IMR-90 (cell line): Measurements from ENCODE around the gene SDHC. TPM values are rescaled to one million over a fixed set of nuclear protein-coding genes. Genes with fewer than 3 reads are reported as not detected.

Experiments used
- ATAC-seq: fragments of 200-7000 bp; cut with Tn5 transposase; 2 replicates; pipeline ENCODE4 v1.9.1; 2020; ENCODE audit warnings: low read depth, mild to moderate bottlenecking, moderate library complexity
- BruUV-seq: library from RNA; stranded (reverse); fragments of 400-500 nt; replicated peaks from 2 replicates; lab custom pipeline; 2021; lab: Mats Ljungman, UMichigan
- CTCF ChIA-PET: fragments of 300-600 bp; formaldehyde crosslinking; extraction: SDS; loops from one replicate; lab custom pipeline; 2021; ENCODE audit warnings: antibody characterized with exemption; lab: Yijun Ruan, JAX
- POLR2A ChIA-PET: fragments of 300-600 bp; sonication (Branson Sonifier 250); formaldehyde crosslinking; loops from one replicate; lab custom pipeline; 2022; ENCODE audit warnings: antibody characterized with exemption; ENCODE audit not compliant: unreplicated experiment; lab: Charles Lee
- DNase-seq: peaks from one replicate; pipeline ENCODE4 v3.0.0; 2013
- H2AFZ ChIP-seq: replicated peaks from 2 replicates; pipeline ENCODE3; 2013; ENCODE audit warnings: low read length, mild to moderate bottlenecking; ENCODE audit not compliant: poor library complexity
- H2AK5ac ChIP-seq: 2 replicates; pipeline ENCODE4 v1.6.1; 2013; ENCODE audit warnings: low read depth, low read length, inconsistent platforms
- H2AK9ac ChIP-seq: replicated peaks from 2 replicates; pipeline ENCODE3; 2013; ENCODE audit warnings: mild to moderate bottlenecking, low read depth, low read length, moderate library complexity; ENCODE audit not compliant: poor library complexity
- H2BK120ac ChIP-seq: 2 replicates; pipeline ENCODE4 v1.6.1; 2013; ENCODE audit warnings: low read depth, low read length, inconsistent platforms
- H2BK15ac ChIP-seq: 3 replicates; pipeline ENCODE4 v1.6.1; 2013; ENCODE audit warnings: low read depth, low read length, inconsistent platforms
- H2BK20ac ChIP-seq: 2 replicates; pipeline ENCODE4 v1.6.1; 2013; ENCODE audit warnings: low read depth, mild to moderate bottlenecking, inconsistent platforms, low read length, moderate library complexity
- H2BK5ac ChIP-seq: 2 replicates; pipeline ENCODE4 v1.6.1; 2013; ENCODE audit warnings: mild to moderate bottlenecking, low read depth, low read length, inconsistent platforms; ENCODE audit not compliant: poor library complexity, severe bottlenecking
- H3K14ac ChIP-seq: replicated peaks from 2 replicates; pipeline ENCODE4 v1.6.1; 2013; ENCODE audit warnings: low read depth, low read length, inconsistent platforms
- H3K18ac ChIP-seq: 2 replicates; pipeline ENCODE4 v1.6.1; 2013; ENCODE audit warnings: low read depth, low read length, control low read depth
- H3K23ac ChIP-seq: 2 replicates; pipeline ENCODE4 v1.6.1; 2013; ENCODE audit warnings: low read depth, low read length, inconsistent platforms
- H3K27ac ChIP-seq: 2 replicates; pipeline ENCODE4 v1.5.1; 2013; ENCODE audit warnings: mild to moderate bottlenecking, control low read depth, low read length; ENCODE audit not compliant: insufficient read depth
- H3K27me3 ChIP-seq: 2 replicates; pipeline ENCODE4 v1.6.1; 2013; ENCODE audit warnings: low read length; ENCODE audit not compliant: control insufficient read depth, insufficient read depth
- H3K36me3 ChIP-seq: 2 replicates; pipeline ENCODE4 v1.6.1; 2013; ENCODE audit warnings: low read length, mixed read lengths; ENCODE audit not compliant: control insufficient read depth, insufficient read depth
- H3K4ac ChIP-seq: 2 replicates; pipeline ENCODE4 v1.6.1; 2013; ENCODE audit warnings: low read depth, low read length, inconsistent platforms
- H3K4me1 ChIP-seq: 2 replicates; pipeline ENCODE4 v1.6.1; 2013; ENCODE audit warnings: low read length, mixed read lengths; ENCODE audit not compliant: control insufficient read depth, insufficient read depth
- H3K4me2 ChIP-seq: 2 replicates; pipeline ENCODE4 v1.6.1; 2013; ENCODE audit warnings: low read depth, mild to moderate bottlenecking, control low read depth, low read length, moderate library complexity
- H3K4me3 ChIP-seq: 2 replicates; pipeline ENCODE4 v1.5.1; 2013; ENCODE audit warnings: low read depth, mild to moderate bottlenecking, control low read depth, low read length, moderate library complexity; ENCODE audit not compliant: insufficient read depth
- H3K56ac ChIP-seq: 2 replicates; pipeline ENCODE4 v1.6.1; 2013; ENCODE audit warnings: low read length, inconsistent platforms; ENCODE audit not compliant: insufficient read depth; ENCODE audit errors: extremely low read depth
- H3K79me1 ChIP-seq, 2 experiments: 2 replicates each; pipeline ENCODE4 v1.6.1; 2013; ENCODE audit warnings: low read length in 2 of 2, inconsistent platforms in 1 of 2, low read depth in 1 of 2
- H3K9ac ChIP-seq: 2 replicates; pipeline ENCODE4 v1.6.1; 2013; ENCODE audit warnings: low read depth, low read length, control low read depth
- H3K9me1 ChIP-seq: 2 replicates; pipeline ENCODE4 v1.6.1; 2013; ENCODE audit warnings: low read length, inconsistent platforms; ENCODE audit not compliant: insufficient read depth
- H3K9me3 ChIP-seq: 2 replicates; pipeline ENCODE4 v1.6.1; 2013; ENCODE audit warnings: low read length; ENCODE audit not compliant: control insufficient read depth, insufficient read depth
- H4K20me1 ChIP-seq: 2 replicates; pipeline ENCODE4 v1.6.1; 2013; ENCODE audit warnings: low read length, inconsistent platforms; ENCODE audit not compliant: insufficient read depth
- H4K5ac ChIP-seq: 2 replicates; pipeline ENCODE4 v1.6.1; 2013; ENCODE audit warnings: mild to moderate bottlenecking, low read depth, low read length, control low read depth
- H4K8ac ChIP-seq, 2 experiments: 2 replicates each; pipeline ENCODE4 v1.6.1; 2013; ENCODE audit warnings: low read depth in 2 of 2, low read length in 2 of 2, control low read depth in 1 of 2, inconsistent platforms in 1 of 2
- H4K91ac ChIP-seq: 2 replicates; pipeline ENCODE4 v1.6.1; 2013; ENCODE audit warnings: low read depth, low read length, inconsistent platforms; ENCODE audit not compliant: insufficient read depth
- BHLHE40 ChIP-seq: fragments of 150-350 bp; IDR thresholded peaks from 2 replicates; pipeline ENCODE4 v1.6.1; 2016; ENCODE audit warnings: mild to moderate bottlenecking, low read depth, low read length
- CEBPB ChIP-seq: IDR thresholded peaks from 2 replicates; pipeline ENCODE4 v1.6.1; 2012; ENCODE audit warnings: low read depth, low read length, improper control_type of control experiment
- CHD1 ChIP-seq: IDR thresholded peaks from 2 replicates; pipeline ENCODE4 v1.6.1; 2012; ENCODE audit warnings: low read depth, low read length, improper control_type of control experiment
- FOS ChIP-seq: fragments of 150-350 bp; IDR thresholded peaks from 2 replicates; pipeline ENCODE4 v1.6.1; 2016; ENCODE audit warnings: low read depth, low read length
- MAFK ChIP-seq: IDR thresholded peaks from 2 replicates; pipeline ENCODE4 v1.6.1; 2012; ENCODE audit warnings: low read depth, low read length, improper control_type of control experiment
- MAZ ChIP-seq: IDR thresholded peaks from 2 replicates; pipeline ENCODE4 v1.6.1; 2012; ENCODE audit warnings: low read depth, mild to moderate bottlenecking, low read length, improper control_type of control experiment, moderate library complexity, borderline replicate concordance
- MXI1 ChIP-seq: IDR thresholded peaks from 2 replicates; pipeline ENCODE4 v1.6.1; 2012; ENCODE audit warnings: low read depth, mild to moderate bottlenecking, low read length, moderate library complexity, borderline replicate concordance
- NFE2L2 ChIP-seq: fragments of 150-350 bp; IDR thresholded peaks from 2 replicates; pipeline ENCODE4 v1.6.1; 2016; ENCODE audit warnings: low read depth, mild to moderate bottlenecking, low read length
- POLR2A ChIP-seq: IDR thresholded peaks from 2 replicates; pipeline ENCODE4 v1.6.1; 2012; ENCODE audit warnings: mild to moderate bottlenecking, low read depth, low read length
- WGBS, 2 experiments: methylation state at CpG; one replicate each; pipeline versions ENCODE4 v1.1.5 to v1.1.7; 2013; ENCODE audit warnings: missing lambda C conversion rate in 2 of 2; ENCODE audit not compliant: insufficient read length in 1 of 2; ENCODE audit errors: extremely low coverage in 2 of 2; 5-methylcytosine and 5-hydroxymethylcytosine counted together
- dilution Hi-C: fragments of 300-500 bp; cut with HindIII; formaldehyde crosslinking; loops from one replicate; pipeline ENCODE4 v1.14.3; 2018; ENCODE audit warnings: low sequenced_read_pairs; ENCODE audit not compliant: unreplicated experiment
- in situ Hi-C: fragments of 300-500 bp; cut with MboI; formaldehyde crosslinking; loops from 3 replicates; pipeline ENCODE4 v1.14.3; 2019; ENCODE audit warnings: low sequenced_read_pairs, inconsistent platforms, mixed read lengths
- intact Hi-C: fragments of 100-400 bp; cut with micrococcal nuclease; formaldehyde crosslinking; loops from 2 replicates; pipeline ENCODE4 v1.10.0; 2022
- polyA plus RNA-seq, 3 experiments: library from polyadenylated mRNA; depleted of rRNA; stranded (reverse); fragments of >200 nt; gene quantifications; 2 replicates each; pipeline ENCODE4 v1.2.3, GENCODE V29; 2012; ENCODE audit warnings: low replicate concordance in 1 of 3
- total RNA-seq: library from RNA; depleted of rRNA; stranded (reverse); fragments of >200 nt; gene quantifications from 2 replicates; pipeline ENCODE4 v1.2.3, GENCODE V29; 2012
- TF ChIP-seq, protein P1 (sequence below): fragments of 150-350 bp; IDR thresholded peaks from 2 replicates; pipeline ENCODE4 v1.6.1; 2016; ENCODE audit warnings: low read depth, mild to moderate bottlenecking, low read length, moderate library complexity, borderline replicate concordance
- TF ChIP-seq, protein P2 (sequence below): fragments of 150-350 bp; IDR thresholded peaks from 2 replicates; pipeline ENCODE4 v1.6.1; 2017; ENCODE audit warnings: mild to moderate bottlenecking, antibody characterized with exemption, low read length, low read depth

SDHC gene
- total and polyA plus RNA-seq, 2 of the 4 experiments (the other 2 are of a cell fraction), result 158 to 235 TPM

GRCh38 chr1:161357073-161357472 lies 42.9 kb downstream of the SDHC start:
- Histone ChIP-seq H3K27me3 (no peaks in the 10 kb centered on the region), H3K23ac (no peak overlapping the region), H3K4me1 (no peaks in the 10 kb centered on the region), H2AK5ac (no peak overlapping the region), H3K14ac (no peak overlapping the region), H3K27ac (no peak overlapping the region), H3K18ac (no peak overlapping the region), H3K4ac (no peak overlapping the region), H2AFZ (no peak overlapping the region), H2BK20ac (no peak overlapping the region), H3K79me1 (no peaks in the 10 kb centered on the region), H3K9me3 (no peaks in the 10 kb centered on the region), H3K36me3 (peaks cover 7% of the 10 kb centered on the region; the same call in 1 of the 2 replicates), H3K4me3 (no peak overlapping the region), H3K9ac (no peak overlapping the region), H4K20me1 (no peaks in the 10 kb centered on the region), H3K56ac (no peak overlapping the region), H4K91ac (no peak overlapping the region), H2BK5ac (no peak overlapping the region), H4K5ac (no peak overlapping the region), H2BK15ac (no peak overlapping the region), H4K8ac (no peak overlapping the region), H3K9me1 (no peaks in the 10 kb centered on the region), H2AK9ac (no peak overlapping the region), H3K4me2 (no peak overlapping the region), H2BK120ac (no peak overlapping the region)
- TF ChIP-seq BHLHE40, result no peak
- no peak for TF ChIP-seq MXI1
- no peak for TF ChIP-seq CEBPB
- TF ChIP-seq, protein P1, sequence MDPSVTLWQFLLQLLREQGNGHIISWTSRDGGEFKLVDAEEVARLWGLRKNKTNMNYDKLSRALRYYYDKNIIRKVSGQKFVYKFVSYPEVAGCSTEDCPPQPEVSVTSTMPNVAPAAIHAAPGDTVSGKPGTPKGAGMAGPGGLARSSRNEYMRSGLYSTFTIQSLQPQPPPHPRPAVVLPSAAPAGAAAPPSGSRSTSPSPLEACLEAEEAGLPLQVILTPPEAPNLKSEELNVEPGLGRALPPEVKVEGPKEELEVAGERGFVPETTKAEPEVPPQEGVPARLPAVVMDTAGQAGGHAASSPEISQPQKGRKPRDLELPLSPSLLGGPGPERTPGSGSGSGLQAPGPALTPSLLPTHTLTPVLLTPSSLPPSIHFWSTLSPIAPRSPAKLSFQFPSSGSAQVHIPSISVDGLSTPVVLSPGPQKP, result no peak
- TF ChIP-seq MAFK, result no peak
- no peak for TF ChIP-seq FOS
- no peak for TF ChIP-seq NFE2L2
- TF ChIP-seq POLR2A, result no peak
- TF ChIP-seq, protein P2, sequence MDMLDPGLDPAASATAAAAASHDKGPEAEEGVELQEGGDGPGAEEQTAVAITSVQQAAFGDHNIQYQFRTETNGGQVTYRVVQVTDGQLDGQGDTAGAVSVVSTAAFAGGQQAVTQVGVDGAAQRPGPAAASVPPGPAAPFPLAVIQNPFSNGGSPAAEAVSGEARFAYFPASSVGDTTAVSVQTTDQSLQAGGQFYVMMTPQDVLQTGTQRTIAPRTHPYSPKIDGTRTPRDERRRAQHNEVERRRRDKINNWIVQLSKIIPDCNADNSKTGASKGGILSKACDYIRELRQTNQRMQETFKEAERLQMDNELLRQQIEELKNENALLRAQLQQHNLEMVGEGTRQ, result no peak
- TF ChIP-seq MAZ, result no peak
- TF ChIP-seq CHD1, result no peak
- ATAC-seq, result no peak
- 95% methylated on average over 4 of the region's 8 CpGs; no CpG with 5 or more reads in 1 of the 2 experiments for WGBS, 2 experiments
- POLR2A ChIA-PET, result no interaction called here
- intact Hi-C loops, result no loop called here
- in situ Hi-C loops, result no loop called here
- BruUV-seq, result no TSS peak
- dilution Hi-C loops, result no loop called here
- CTCF ChIA-PET, result interaction anchor here (0.6 kb wide), 1 partner anchor 775 kb away, joined by 3 read pairs; no protein-coding TSS in a partner anchor
- no peak for DNase-seq
